ENCODE measurements around the gene DIPK1B. TPM values are rescaled to one million over a fixed set of nuclear protein-coding genes. Genes with fewer than 3 reads are reported as not detected.

Gene DIPK1B
- polyA plus RNA-seq, 1 donor from 2014 or later = 65.1 TPM

- H3K79me2 ChIP-seq (replicated peaks; ENCODE audit: insufficient read depth, low read length) = no peaks in the 10 kb centered on the region
- no peaks in the 10 kb centered on the region for H4K20me1 ChIP-seq (ENCODE audit: insufficient read depth)
- H3K4me3 ChIP-seq (ENCODE audit: low read length) = no peak overlapping the region
- no peaks in the 10 kb centered on the region for H3K36me3 ChIP-seq (ENCODE audit: insufficient read depth, low read length)
- H3K9me2 ChIP-seq (ENCODE audit: insufficient read depth, low read length) = no peaks in the 10 kb centered on the region
- H3K27me3 ChIP-seq (ENCODE audit: insufficient read depth, low read depth, low read length) = no peaks in the 10 kb centered on the region
- no peak for TF ChIP-seq RAD21 (conservative IDR thresholded peaks at IDR 0.05)
- no peak for TF ChIP-seq TAF1 (IDR thresholded peaks at IDR 0.05; ENCODE audit: low read depth)
- TF ChIP-seq MXI1 (conservative IDR thresholded peaks at IDR 0.05; ENCODE audit: poor library complexity, severe bottlenecking) = no peak
- TF ChIP-seq EP300 (conservative IDR thresholded peaks at IDR 0.05; ENCODE audit: poor library complexity, severe bottlenecking) = no peak
- TF ChIP-seq POLR2AphosphoS5 (IDR thresholded peaks at IDR 0.05) = no peak
- no peak for TF ChIP-seq CTCF (IDR thresholded peaks at IDR 0.05; ENCODE audit: poor library complexity, severe bottlenecking)
- no peak for TF ChIP-seq EZH2 (IDR thresholded peaks at IDR 0.05; ENCODE audit: borderline replicate concordance, insufficient read depth, low read length, poor library complexity, severe bottlenecking)
- TF ChIP-seq SMC3 (conservative IDR thresholded peaks at IDR 0.05; ENCODE audit: poor library complexity) = no peak
- TF ChIP-seq REST (IDR thresholded peaks at IDR 0.05; ENCODE audit: borderline replicate concordance) = no peak
- H3K27ac ChIP-seq (ENCODE audit: low read length) = no peak overlapping the region
- no peak overlapping the region for H3K9ac ChIP-seq (ENCODE audit: low read length)
- H3F3A ChIP-seq (ENCODE audit: insufficient read depth, low read length, poor library complexity, severe bottlenecking) = no peaks in the 10 kb centered on the region
- no peak overlapping the region for H3K4me2 ChIP-seq (ENCODE audit: low read length)
- H2AFZ ChIP-seq (ENCODE audit: low read depth, low read length) = no peak overlapping the region
- no peaks in the 10 kb centered on the region for H3K9me3 ChIP-seq (ENCODE audit: low read length)
Observed at GRCh38 chr9:136673088-136673974, 39.0 kb upstream of the DIPK1B start.

GRCh38 chr9:136673975-136674785 lies 38.2 kb upstream of the DIPK1B start:
- H3K36me3 ChIP-seq (ENCODE audit: insufficient read depth, low read length) = no peaks in the 10 kb centered on the region
- H3K27ac ChIP-seq (ENCODE audit: low read length) = no peak overlapping the region
- H4K20me1 ChIP-seq (ENCODE audit: insufficient read depth) = no peaks in the 10 kb centered on the region
- no peak overlapping the region for H2AFZ ChIP-seq (ENCODE audit: low read depth, low read length)
- no peak overlapping the region for H3K9ac ChIP-seq (ENCODE audit: low read length)
- H3K79me2 ChIP-seq (replicated peaks; ENCODE audit: insufficient read depth, low read length) = no peaks in the 10 kb centered on the region
- no peaks in the 10 kb centered on the region for H3F3A ChIP-seq (ENCODE audit: insufficient read depth, low read length, poor library complexity, severe bottlenecking)
- no peak for TF ChIP-seq RAD21 (conservative IDR thresholded peaks at IDR 0.05)
- no peak for TF ChIP-seq TAF1 (IDR thresholded peaks at IDR 0.05; ENCODE audit: low read depth)
- TF ChIP-seq MXI1 (conservative IDR thresholded peaks at IDR 0.05; ENCODE audit: poor library complexity, severe bottlenecking) = no peak
- TF ChIP-seq EP300 (conservative IDR thresholded peaks at IDR 0.05; ENCODE audit: poor library complexity, severe bottlenecking) = no peak
- no peak for TF ChIP-seq EZH2 (IDR thresholded peaks at IDR 0.05; ENCODE audit: borderline replicate concordance, insufficient read depth, low read length, poor library complexity, severe bottlenecking)
- no peak for TF ChIP-seq CTCF (IDR thresholded peaks at IDR 0.05; ENCODE audit: poor library complexity, severe bottlenecking)
- no peak for TF ChIP-seq POLR2AphosphoS5 (IDR thresholded peaks at IDR 0.05)
- no peak for TF ChIP-seq REST (IDR thresholded peaks at IDR 0.05; ENCODE audit: borderline replicate concordance)
- H3K9me2 ChIP-seq (ENCODE audit: insufficient read depth, low read length) = no peaks in the 10 kb centered on the region
- H3K4me2 ChIP-seq (ENCODE audit: low read length) = no peak overlapping the region
- H3K27me3 ChIP-seq (ENCODE audit: insufficient read depth, low read depth, low read length) = no peaks in the 10 kb centered on the region
- no peak overlapping the region for H3K4me3 ChIP-seq (ENCODE audit: low read length)
- no peaks in the 10 kb centered on the region for H3K9me3 ChIP-seq (ENCODE audit: low read length)

Data from neural cell (in vitro differentiated cells).